Fibroblast of skin of right biceps (primary cell): ENCODE measurements around the gene GPR149.
A peak's percentile ranks its signal among the peaks of the same experiment; 100 is the strongest.

Experiments used
- DNase-seq: peaks from one replicate; pipeline ENCODE4 v3.0.0-alpha.2; 2013

The GPR149 gene

GRCh38 chr3:154338008-154338407 is 92.0 kb downstream of the GPR149 start:
- DNase-seq, result no peak

DNA sequence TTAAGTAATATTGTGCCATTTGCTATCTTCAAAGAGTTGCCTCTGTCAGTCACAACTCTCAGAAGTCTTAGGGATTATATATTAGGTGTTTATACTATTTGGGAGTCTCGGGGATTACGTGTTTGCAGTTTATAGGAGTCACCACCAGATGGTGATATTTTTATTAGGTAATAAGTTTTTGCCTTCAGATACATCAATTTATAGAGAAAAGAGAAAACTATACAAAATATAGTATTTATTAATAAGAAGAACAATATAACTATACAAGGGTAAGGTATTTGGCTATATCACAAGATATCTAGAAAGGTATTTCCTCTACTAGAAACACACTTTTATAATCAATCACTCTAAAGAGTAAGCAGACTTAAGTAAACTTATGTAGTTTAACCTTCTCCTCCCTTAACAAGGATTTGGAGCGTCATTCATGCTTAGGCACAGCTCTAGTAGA is 95.0 kb downstream of the GPR149 start:
- peak; percentile 29 for DNase-seq

DNA sequence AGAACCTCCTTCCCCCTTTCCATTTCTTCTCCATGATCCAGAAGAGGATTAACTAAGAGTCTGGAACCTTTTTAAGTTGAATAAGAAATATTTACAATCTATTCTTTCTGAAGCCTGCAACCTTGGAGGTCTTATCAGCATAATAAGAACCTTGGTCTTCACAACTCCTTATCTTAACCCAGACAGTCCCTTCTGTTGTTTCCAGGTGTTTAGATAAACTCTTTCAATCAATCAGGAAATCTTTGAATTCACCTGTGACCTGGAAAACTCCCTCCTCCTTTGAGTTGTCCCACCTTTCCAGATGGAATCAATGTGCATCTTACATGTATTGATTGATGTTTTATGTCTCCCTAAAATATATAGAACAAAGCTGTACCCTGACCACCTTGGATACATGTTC is 102.1 kb downstream of the GPR149 start:
- no peak for DNase-seq

DNA sequence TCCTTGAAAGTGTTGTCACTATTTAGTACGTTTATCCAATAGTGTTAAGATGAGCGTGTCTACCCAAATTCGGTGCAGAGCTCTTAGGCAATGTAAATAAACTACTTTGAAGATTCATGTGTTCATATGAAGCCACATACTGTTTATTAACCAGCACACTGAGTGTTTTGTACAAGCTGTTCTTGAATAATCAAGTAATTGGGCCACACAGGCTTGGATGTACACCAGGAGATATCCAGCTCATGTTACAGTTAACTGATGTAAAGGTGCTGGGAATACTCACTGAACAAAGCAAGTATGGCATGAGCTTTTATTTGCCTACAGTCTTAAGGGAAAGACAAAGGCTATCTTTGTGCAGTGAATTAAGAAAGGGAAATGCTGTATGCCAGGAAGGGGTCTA is 105.1 kb downstream of the GPR149 start:
- DNase-seq, result no peak

DNA sequence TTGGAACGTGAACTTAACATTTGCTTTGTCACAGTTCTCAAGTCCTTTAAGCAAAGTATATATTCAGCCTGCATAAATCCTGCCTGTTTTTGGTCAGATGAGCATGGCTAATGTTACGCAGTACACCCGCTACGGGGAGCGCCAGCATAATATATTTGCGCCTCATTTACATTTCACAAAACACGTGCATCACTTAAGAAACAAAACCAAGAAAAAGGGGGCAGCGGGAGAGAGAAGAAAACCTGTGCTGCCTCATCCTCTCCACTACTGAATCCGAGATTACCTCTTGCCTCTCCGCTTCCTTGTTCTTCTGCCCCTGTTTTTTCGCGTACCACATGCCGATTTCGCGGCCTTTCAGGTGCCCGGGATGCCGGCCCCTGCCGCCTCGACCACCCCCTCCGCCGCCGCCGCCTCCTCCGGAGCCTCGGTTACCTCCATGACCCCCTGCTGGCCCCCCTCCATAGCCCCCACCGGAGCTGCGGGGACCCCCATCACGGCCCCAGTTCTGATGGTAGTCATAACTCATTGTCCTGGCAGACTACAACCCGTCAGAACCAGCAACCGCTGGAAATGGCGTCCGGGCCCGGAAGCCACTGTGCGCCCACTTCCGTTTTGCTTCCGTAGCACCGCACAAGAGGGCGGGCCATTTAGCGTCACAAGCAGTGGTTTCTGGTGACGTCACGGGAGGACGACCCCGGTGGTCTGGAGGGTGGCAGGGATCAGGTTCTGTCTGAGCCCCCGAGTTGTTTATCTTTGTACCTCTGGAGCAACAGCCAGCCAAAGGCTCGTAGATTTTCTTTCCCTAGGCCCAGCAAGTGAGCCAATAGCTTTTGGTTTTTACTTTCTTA is 105.9 kb downstream of the GPR149 start, which contains the start of gene DHX36:
TSS of gene DHX36 (minus strand) at position 597 of the 848 bp plus-strand sequence. CDS start at position 526, 71 bp downstream.
- peak; percentile 92 for DNase-seq

DNA sequence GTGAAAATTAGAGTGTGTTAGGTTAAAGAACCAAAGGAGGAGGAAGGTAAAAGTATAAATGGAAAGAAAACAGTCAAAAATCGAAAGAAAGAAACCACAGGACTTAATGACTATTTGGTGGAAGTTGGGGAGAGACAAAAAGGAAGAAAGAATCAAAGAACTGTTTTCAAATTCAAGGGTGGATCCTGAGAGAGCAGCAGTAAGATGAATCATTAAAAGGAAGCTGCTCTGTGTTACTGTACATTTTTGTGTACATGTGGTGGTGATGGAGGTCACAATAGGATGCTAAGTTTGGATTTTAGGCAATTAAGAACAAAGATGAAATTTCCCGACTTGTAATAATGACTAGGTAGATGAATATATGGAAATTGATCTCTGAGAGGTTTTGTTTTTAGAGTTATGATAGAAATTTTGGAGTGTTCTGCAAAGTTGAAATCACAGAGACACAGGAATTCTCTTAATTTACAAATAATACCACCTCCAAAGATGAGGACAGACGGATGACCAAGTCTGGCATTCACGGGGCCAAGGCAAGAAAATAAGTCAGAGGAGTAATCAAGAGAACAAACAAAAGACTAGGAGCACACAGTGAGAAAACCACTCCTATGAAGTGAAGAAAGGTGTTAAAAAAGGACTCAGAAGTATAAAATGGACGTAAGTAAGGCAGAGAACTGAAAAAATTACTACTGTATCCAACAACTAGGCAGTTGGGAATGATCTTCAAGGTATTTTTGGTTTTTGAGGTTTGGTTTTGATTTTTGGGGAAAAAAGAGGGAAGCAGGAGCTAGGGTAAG is 112.8 kb downstream of the GPR149 start:
- DNase-seq, result peak; percentile 12

DNA sequence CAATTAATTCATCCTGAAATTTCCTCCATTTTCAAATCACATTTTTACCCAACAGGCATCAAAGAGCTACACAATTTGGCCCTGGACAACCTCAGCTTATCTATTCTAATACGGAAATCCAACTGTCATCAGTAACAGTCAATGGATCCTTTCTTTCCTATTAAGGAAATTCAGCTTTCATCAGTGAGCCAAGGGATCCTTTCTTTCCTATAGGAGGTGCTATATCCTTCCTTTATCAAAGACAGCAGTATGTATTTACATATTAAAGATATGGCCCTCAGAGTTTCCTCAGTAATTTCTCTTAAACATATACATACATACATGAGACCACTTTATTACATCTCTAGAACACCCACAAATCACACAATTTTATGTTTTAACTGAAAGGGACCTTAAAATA is 115.8 kb downstream of the GPR149 start:
- no peak for DNase-seq

GRCh38 chr3:154310840-154311239 is 119.2 kb downstream of the GPR149 start:
- DNase-seq, result no peak

DNA sequence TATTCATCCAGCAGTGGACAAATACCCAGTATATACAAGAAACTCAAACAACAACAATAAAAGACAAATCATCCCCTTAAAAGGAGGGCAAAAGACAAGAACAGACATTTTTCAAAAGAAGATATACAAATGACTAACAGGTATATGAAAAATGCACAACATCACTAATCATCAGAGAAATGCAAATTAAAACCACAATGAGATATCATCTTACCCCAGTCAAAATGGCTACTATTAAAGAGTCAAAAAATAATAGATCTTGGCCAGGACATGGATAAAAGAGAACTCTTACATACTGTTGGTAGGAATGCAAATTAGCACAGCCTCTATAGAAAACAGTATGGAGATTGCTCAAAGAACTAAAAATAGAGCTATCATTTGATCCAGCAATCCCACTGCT is 122.6 kb downstream of the GPR149 start:
- peak; percentile 4 for DNase-seq

DNA sequence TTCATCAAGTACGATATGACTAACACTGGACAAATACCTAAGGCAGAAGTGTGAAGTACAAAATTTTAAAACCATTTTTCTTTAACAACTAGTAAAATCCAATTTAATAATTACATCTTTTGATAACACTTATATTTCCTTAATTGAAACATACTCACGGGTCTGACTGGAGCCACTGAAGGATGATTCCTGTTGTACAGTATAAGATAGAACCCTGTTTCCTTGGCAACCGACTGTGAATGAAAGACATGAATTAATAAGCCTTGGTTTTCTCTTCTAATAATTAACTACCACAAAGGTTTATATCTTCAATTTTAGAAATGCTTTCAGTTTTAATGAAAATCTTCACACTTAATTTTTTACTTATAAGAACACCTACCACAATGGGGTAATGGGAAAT is 125.1 kb downstream of the GPR149 start:
- DNase-seq, result no peak

- DNase-seq, result peak; percentile 26
These were observed 125.7 kb downstream of the GPR149 start for GRCh38 chr3:154304116-154304786.

GRCh38 chr3:154301561-154301960 is 128.4 kb downstream of the GPR149 start:
- DNase-seq, result no peak

- DNase-seq, result no peak
These were observed 136.0 kb downstream of the GPR149 start for GRCh38 chr3:154294016-154294415.

GRCh38 chr3:154290187-154290586 is 139.8 kb downstream of the GPR149 start:
- DNase-seq, result no peak
